HG03439 (cell line): ENCODE results near the gene TSC1.
A peak's percentile ranks its signal among the peaks of the same experiment; 100 is the strongest.

ENCODE experiments used
- ATAC-seq: cut with Tn5 transposase; IDR thresholded peaks from one replicate; pipeline ENCODE4 v1.9.1; 2021; ENCODE audit warnings: mild to moderate bottlenecking, moderate library complexity; ENCODE audit not compliant: unreplicated experiment

TSC1 gene

DNA sequence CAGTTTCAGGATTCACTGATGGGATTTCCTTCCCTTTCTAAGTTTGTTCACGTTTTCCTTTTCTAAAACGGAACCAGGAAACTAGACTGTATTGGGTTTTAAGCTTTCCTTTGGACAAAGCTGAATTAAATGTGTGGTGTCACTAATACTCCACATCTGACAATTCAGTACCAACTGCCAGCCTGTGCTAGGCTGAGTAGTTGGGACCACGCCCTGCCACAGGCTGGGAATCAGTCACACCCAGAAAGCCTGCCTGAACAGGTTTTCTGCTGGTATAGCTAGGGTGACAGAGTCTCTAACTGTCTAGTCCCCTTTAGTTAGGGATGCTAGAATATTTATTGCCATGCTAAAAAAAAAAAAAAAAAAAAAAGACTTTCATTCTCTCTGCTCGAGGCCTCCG lies 50.1 kb downstream of the TSC1 start:
- no peak for ATAC-seq

DNA sequence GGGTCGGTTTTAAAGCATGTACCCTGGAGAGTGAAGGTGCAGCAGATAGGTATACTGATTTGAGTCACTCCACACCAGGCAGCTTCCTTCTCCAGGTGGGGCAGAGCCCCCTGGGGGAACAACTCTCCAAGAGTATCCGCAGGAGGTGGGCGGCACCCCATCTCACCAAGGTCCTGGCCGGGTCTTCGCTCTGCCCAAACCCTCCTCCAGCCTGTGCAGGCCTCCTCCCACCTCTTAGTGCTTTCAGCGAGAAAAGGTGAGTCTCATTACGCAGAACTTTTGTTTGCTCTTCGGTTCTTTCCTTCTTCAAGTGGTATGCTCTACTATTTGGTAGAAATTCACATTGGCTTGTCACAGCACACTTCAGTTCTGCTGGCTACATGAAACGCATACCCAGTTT lies 52.0 kb downstream of the TSC1 start:
- ATAC-seq = no peak

DNA sequence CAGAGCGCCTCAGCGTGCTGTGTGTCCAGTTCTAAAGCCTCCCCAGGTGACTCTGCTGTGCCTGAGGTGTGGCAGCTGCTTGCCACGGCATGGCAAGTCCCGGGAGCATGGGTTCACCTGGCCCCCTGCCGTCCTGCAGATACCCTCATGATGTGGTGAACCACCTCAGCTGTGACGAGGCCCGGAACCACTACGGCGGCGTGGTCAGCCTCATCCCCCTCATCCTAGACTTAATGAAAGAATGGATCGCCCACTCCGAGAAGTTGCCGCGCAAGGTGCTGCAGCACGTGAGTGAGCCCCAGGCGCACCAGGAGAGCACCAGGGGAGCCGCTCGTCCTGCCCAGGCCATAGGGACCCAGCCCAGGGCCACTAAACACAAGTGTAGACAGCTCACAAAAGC lies 56.3 kb downstream of the TSC1 start:
- ATAC-seq = no peak

DNA sequence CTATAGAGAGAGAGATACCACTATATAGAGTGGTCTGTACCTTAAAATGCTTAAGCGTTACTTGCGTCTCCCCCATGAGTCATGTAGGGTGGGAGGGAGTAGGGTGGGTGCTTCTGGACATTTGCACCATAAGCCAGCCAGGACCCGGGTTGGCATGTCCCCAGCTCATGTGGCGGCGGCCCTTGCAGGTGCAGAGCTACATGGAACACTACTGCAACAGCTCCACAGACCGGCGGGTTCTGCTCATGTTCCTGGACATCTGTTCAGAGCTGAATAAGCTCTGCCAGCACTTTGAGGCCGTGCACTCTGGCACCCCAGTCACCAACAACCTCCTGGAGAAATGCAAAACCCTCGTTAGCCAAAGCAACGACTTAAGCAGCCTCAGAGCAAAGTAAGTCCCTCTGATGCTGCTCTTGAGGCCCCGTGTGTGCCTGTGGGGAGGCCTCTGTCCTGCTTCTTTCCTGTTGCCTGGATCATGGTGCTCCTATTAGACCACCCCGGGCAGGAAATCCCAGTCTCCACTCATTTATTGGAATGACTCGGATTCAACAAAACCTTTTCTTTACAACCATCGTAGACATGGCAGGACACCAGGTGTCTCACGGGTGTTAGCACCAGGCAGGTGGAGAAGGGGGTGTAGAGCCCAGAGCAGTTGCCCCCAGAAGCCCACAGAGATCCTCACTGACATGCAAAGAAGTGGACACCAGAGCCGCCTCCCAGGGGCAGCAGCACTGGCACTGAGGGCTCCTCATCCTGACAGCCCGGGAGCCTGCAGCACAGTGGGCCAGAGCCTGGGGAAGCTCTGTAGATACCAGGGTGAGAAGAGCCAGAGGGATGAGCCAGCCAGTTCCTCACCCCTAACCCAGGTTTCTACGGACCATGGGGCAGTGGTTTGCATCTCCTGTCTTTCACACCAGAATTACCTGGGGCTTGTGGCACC lies 57.0 kb downstream of the TSC1 start:
- ATAC-seq = no peak

DNA sequence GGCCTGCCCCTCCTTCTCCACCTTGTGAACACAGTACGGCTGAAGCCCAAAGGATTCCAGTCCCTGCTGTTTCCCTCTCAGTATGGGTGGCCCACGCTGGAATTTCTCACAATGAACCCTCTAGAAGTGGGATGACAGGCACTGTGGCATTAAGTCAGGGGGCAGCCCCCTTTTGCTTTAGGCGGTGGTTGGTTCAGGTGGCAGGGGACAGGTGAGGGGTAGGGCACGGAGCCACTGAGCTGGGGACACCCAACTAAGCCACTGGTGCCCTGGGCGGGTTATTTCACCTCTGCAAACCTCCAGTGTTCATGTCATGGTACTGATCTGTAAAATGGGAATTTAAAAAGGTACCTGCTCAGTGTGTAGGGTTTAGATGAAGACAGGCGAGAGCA lies 58.1 kb downstream of the TSC1 start:
- ATAC-seq = no peak

DNA sequence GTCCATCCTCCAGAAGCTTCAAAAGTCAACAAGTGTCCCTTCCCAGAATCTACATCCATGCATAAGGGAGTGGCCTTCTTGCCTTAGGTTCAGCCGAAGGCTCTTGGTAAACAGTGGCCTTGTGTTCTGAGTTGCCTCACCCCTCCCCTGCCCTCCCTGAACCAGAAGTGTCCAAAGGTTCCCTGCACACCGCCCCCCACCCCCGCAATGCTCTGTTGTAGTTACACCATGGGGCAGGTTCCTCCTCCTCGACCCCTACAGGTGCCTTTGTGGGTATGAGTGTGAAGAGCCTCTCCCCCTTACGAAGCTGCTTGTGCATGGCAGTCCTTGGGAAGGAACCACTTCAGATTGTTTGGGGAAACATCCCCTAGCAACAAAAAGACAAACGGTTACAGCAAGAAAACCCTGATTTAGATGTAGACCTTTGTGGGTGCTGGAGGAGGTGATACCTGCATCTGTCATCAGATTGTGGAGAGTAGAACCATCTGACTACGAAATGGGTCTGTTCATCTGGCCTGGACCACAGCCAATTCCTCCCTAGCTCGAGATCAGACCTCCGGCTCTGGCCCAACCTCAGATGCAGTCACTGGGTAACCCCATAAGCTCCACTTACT lies 58.6 kb downstream of the TSC1 start:
- ATAC-seq = no peak

DNA sequence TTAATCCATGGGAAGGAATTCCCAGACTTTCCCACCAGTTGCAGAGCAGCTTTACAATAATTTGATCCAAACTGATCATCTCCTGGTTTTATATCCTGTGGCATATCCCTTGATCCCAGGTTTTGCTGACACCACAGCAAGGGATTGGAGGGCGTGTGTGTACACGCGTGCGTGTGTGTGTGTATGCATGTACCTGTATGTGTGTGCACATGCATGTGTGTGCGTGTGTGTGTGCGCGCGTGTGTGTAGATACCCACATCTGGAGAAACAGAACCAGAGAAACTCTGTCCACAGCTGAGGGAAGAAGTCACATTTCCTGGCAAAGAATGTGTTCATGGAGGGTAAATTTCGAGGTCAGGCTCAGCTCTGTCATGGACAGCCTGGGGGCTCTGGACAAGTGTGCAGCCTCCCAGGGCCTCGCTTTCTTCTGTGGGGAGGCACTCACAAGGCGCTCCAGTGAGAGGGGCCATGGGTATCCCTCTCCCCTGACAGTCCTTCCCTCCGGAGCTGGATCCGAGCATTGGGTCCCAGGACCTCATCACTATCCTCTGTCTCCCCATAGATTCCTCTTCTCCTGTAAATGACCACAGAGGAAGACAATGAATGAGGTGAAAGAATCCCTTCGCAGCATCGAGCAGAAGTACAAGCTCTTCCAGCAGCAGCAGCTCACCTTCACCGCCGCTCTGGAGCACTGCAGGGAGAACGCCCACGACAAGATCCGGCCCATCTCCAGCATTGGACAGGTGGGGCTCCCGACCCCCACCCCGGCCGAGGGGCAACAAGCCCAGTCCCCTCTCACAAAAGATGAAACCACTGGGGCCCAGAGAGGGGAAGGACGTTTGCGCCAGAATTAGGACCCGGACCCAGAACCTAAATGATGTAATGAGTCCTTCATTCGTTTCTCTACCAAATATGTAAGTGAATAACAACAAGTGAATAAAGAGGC lies 60.8 kb downstream of the TSC1 start:
- no peak for ATAC-seq

DNA sequence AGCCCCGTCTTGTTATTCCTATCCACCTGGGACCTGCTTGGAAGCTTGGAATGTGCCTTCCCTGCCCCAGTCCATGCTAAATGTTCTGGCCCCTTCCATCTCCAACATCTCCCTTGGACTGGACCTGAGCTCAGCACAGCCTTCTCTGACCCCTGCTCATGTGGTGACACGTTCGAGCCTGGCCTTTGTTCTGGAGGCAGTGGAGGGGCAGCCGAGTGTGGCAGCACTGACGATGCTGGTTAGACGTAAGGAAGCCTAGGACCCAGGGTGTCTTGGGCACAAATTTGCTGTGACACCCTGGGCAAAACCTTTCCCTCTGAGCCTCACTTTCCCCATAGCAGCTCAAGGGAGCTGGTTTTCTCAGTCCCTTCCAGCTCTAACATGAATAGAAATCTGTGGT lies 61.8 kb downstream of the TSC1 start:
- ATAC-seq = no peak

DNA sequence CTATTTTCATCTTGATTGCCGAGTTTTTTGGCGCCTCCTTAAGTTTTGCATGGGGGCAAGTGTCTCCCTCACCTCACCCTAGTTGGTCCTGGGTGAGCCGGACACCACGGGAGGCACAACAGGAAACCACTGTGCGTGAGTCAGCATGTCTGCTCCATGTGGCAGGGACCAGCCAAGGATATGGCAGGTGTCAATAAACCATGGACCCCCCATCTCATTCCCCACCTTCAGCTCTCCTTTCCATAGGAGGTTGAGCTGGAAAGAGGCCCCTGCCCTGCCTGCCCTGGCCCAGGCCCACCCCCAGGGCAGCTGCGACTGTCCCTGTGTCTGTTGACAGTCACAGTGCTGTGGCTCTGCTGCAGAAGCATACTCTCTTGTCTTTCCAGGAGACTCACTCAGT lies 62.6 kb downstream of the TSC1 start:
- ATAC-seq = no peak

DNA sequence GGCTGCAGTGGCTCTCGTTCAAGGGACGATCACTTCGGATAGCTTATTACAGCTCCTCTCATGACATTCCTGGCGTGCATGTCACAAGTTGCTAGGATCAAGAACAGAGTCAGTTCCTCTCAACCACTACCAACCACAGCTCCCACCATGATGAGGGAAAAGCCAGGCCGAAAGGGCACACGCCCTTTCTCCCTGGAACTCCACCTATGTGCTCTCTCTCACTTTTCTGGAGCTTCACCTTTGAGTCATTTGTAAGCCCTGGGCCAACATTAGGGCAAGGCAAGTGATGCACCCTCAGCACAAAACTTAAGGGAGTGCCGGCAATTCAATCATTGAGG lies 64.1 kb downstream of the TSC1 start:
- ATAC-seq = no peak

DNA sequence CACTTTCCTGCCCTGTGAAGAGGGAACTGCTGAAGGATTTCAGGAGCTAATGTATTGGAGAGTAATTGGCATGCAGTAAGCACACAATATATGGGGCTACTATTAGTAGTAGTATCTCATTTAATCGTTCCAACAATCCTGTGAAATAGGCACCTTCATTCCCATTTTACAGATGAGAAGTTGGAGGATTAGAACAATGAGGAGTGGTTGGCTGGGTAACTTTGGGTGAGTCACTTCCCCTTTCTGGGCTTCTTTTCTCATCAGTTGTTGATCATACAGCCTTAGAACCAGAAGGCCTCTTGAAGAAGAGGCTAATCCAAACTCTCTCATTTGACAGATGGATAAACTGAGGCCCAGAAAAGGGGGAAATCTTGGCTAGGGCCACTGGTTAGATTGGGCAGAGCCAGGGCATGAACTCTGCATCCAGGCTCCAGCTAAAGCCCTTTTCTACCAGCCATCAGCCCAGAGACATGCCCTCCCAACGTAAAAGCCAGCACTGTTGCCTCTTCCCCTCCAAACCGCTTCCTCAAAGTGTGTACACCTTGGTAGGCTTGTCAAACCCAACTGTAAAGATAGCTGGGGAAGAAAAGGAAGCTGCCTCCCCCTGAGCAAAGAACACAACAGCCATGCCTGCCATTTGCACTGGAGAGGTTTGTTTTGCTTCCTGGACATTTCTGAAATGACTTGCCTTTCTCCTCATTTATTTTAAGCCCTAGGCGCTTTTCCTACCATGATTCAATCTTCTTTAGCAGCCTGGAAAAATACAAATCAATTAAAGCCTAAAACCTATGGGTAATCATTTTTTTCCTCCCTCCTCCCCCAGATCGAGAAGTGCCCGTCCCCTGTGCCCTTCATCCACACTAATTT lies 64.7 kb downstream of the TSC1 start:
- ATAC-seq = no peak

DNA sequence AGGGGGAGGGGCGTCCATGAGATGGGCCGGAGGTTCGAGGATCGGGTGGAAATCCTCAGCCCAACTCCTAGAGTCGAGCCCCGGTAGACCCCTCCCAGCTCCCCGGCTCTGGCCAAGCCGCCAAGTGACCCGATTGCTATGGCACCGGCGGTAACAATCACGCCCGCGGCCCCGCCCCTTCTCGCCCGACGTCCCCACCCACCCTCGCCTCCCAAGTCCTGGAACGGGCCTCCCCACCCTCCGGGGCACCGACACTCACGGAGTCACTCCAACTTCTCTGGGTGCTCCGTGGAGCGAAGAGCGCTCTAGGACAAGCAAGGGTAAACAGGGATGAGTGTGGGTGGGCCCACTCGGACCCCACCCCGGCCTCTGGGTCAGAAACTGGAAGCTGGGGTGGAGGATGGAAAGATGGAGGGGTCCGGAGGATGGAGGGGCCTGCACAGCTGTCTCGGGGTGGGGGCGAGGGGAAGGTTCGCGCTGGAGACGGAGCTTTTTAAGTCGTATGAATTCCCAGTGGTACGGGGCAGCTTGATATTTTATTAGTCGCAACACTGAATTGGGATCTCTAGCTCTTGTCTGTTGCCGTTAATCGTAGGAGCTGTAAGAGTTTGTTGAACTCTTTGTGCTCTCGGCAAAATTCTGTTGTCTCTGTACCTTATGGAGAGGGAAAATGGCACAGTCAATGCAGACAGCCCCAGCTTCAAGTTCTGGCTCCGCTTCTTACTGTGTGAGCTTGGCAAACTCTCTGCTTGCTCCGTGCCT lies 65.5 kb downstream of the TSC1 start, which contains the start of gene SPACA9:
Gene SPACA9, plus strand, starts transcription at position 204 of the 762 bp plus-strand sequence. CDS start 5,050 bp downstream, outside the sequence.
- no peak for ATAC-seq

DNA sequence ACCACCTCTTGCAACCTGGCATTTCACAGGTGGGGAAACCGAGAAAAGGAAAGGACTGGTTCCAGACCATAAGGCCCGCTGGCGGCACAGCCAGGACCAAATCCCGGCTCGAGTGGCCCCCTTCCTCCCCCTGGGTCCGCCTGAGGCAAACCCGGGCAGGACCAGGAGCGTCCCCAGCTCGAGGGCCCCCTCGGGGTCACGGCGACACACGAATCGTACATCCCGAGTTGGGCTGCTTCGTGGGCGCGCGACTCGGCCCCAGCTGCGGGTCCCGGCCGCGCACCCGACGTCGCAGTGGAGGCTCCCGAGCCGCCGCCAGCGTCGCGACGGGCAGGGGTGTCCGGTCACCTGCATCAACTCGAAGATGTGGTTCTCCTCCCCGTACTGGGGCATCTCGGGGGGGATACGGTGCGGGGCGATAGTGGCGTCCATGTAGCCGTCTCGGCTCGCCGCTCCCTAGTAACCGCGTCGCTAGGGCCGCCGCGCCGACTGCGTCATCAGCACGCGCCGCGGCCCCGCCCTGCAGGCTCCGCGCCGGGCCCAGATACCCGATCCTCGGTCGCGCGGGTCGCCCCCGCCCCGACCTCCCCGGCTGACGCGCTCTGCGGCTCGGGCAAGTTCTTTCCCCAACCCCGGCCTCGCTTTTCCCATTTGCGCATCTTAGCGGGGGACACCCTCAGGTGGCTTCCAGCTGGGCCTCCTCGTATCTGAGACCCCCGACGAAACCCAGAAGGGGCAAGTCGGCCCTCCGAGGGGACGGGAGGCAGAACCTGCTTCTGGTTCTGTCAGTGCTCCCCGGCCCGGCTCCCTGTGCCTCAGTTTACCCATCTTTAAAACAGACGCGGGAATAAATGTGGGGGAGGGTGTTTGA lies 66.4 kb downstream of the TSC1 start, which contains the start of gene AK8:
Gene AK8, minus strand, starts transcription at position 461 of the 871 bp plus-strand sequence. Its CDS starts 29 bp downstream, at position 432.
- peak; percentile 84 for ATAC-seq

DNA sequence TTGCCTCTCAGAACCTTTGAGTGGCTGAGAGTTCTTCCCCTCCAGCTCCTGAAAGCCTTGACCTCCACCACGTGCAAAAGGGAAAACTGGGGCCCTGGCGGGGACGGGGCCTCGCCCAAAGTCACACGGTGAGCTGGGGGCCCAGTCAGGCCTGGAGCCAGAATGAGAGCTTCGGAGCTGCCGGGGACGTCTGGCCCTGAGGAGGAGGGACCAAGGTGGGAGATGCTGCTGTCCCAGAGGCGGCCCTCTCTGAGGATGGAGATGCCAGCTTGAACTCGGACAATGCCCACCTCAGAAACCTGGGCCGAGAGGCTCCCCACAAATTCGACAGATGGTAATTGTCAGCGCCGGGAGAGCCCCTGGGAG lies 67.0 kb downstream of the TSC1 start:
- no peak for ATAC-seq

DNA sequence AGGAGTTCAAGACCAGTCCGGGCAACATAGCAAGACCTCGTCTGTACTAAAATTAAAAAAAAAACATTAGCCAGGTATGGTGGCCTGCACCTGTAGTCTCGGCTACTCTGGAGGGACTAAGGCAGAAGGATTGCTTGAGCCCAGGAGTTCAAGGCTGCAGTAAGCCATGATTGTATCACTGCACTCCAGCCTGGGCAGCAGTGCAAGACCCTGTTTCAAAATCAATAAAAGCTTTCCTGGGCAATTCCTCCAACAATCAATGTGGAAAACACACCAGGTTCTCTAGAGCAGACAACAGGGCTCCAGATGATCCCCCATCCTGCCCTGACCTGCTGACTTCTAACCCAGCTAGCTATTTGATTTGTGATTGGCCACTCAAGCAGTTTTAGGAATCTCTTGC lies 67.6 kb downstream of the TSC1 start:
- ATAC-seq = no peak

DNA sequence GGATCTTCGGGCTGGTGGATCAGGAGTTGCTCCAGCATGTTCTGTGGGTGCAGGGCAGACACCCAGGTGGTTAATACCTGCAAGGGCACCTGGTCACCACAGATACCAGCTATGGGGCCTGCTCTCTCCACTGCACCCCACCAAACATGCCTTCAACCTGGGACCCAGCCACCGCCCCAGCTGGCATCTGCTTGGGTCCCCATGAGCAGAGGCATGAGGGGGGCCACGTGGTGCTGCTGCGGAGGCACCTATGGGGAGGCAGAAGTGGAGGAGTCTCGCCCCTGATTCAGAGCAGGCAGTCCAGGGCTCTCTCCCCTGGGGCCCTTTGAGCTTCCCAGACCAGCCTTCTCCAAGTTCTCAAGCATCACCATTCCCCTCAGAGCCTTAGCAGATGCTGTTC lies 69.3 kb downstream of the TSC1 start:
- ATAC-seq = no peak

DNA sequence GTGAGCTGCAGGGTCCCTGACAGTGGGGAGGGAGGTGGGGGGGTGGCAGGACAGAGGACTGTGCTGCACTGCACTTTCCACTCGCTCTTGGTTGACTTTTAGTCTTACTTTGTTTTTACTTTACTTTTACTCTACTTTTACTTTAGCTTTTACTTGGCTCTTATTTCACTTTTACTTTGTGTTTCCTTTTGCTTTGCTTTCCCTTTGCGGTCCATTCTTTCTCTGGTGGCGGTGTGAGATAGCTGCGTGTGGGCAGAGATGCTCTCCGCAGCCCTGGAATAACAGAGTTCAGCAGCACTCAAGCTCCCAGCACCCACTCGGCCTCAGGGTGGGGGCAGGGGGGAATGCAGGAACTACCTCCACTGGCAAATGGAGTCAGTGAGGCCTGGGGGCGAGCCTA lies 71.0 kb downstream of the TSC1 start:
- ATAC-seq = no peak

DNA sequence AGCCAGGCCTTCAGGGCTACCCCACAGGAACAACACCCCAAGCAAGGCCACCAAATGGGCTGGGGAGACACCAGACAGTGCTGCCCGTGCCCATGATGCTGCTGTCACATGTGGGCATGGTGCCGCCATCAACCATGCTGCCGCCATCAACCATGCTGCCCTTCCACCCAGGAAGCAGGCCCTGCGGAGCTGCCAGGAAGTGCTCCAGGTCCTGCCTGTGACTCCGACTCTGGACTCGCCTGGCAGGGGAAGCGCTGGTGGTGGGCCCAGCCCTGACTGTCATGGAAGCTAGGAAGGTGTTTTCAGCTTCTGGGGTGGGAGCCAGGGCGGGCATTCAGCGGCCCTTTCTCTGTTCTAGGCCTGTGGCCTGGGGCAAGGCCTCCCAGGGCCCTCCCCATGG lies 75.2 kb downstream of the TSC1 start:
- ATAC-seq = no peak

DNA sequence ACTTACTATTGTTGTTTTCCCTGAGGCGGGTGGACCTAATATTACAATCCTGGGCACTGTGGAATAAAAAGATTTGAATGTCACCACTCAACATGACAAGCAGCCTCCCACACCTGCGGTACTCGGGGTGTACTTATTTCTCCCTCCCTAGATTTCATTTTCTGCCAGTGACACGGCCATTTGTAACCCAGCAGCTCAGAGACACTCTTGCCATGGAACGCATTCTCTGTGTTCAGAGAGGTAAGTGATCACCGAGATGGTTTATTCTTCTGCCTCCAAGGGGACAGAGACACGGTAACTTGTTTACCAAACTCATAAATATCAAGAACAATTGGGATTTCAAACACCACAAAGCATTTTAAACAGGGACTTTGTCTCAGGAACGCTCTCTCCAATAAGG lies 77.5 kb downstream of the TSC1 start:
- no peak for ATAC-seq
